Testis (tissue), 3 donors: ENCODE results near the gene NOC2L. TPM values are rescaled to one million over a fixed set of nuclear protein-coding genes. Genes with fewer than 3 reads are reported as not detected.
"Not testable (repeated sequence)": the region's sequence is repeated elsewhere in the genome, so short reads cannot be mapped to it uniquely, and the experiment has no call there.

Source experiments
- DNase-seq: peaks from one replicate; pipeline ENCODE4 v3.0.0-alpha.2; 2019
- H3K27ac ChIP-seq, 2 donors: fragments of 200-600 bp; sonication (generic); one replicate each; pipeline ENCODE4 v1.5.1; 2019
- H3K27me3 ChIP-seq: fragments of 200-600 bp; sonication (generic); one replicate; pipeline ENCODE4 v1.5.1; 2019
- H3K36me3 ChIP-seq: fragments of 200-600 bp; sonication (generic); one replicate; pipeline ENCODE4 v1.5.1; 2017; ENCODE audit warnings: low read depth; ENCODE audit errors: missing control alignments
- H3K4me1 ChIP-seq: fragments of 200-600 bp; sonication (generic); one replicate; pipeline ENCODE4 v1.5.1; 2019
- H3K4me3 ChIP-seq, 2 donors: fragments of 200-600 bp; sonication (generic); one replicate each; pipeline ENCODE4 v1.5.1; 2017 to 2019
- H3K9me3 ChIP-seq: fragments of 200-600 bp; sonication (generic); one replicate; pipeline ENCODE4 v1.5.1; 2017
- CTCF ChIP-seq, 3 experiments: fragments of 450-650 bp in 2 of 3; fragments of 200-600 bp in 1 of 3; sonication (generic) in 1 of 3; IDR thresholded peaks; one replicate each; pipeline ENCODE4 v1.5.1; 2016 to 2019; ENCODE audit warnings: antibody characterized with exemption in 3 of 3, mild to moderate bottlenecking in 2 of 3, moderate library complexity in 1 of 3
- POLR2A ChIP-seq: fragments of 450-650 bp; IDR thresholded peaks from one replicate; pipeline ENCODE4 v1.6.1; 2017; ENCODE audit warnings: antibody characterized with exemption, mild to moderate bottlenecking, moderate library complexity
- WGBS, 2 donors: methylation state at CpG; one replicate each; pipeline ENCODE4 v1.1.5; 2018; 5-methylcytosine and 5-hydroxymethylcytosine counted together
- intact Hi-C: fragments of 100-400 bp; cut with DNase I; formaldehyde crosslinking; loops from one replicate; pipeline ENCODE4 v1.15.1; 2023; ENCODE audit warnings: low total_unique reads
- polyA plus RNA-seq: library from polyadenylated mRNA; stranded (reverse); fragments of 350-450 nt; fragmentation: Illumina TruSeq; extraction: RNeasy Lipid Tissue Mini Kit (QIAGEN cat#74804); gene quantifications from one replicate; pipeline ENCODE4 v1.2.3, GENCODE V29; 2014; ENCODE audit warnings: low read depth, low replicate concordance; ENCODE audit not compliant: insufficient read depth
- total RNA-seq, 2 donors: library from RNA; depleted of rRNA; stranded (reverse); fragments of >200 nt; gene quantifications; one replicate each; pipeline ENCODE4 v1.2.3, GENCODE V29; 2016

The NOC2L gene
- total and polyA plus RNA-seq, 3 donors from 2014 or later, result 78.3 to 94.0 (median 82.5) TPM

- intact Hi-C loops, result loop anchor here (10.0 kb wide), 1 partner anchor 74 kb away; no protein-coding TSS in a partner anchor
- Histone ChIP-seq H3K4me3 (no peak overlapping the region), H3K36me3 (no peaks in the 10 kb centered on the region), H3K27ac (no peak overlapping the region), H3K9me3 (no peaks in the 10 kb centered on the region), H3K4me1 (peaks cover 5% of the 10 kb centered on the region), H3K27me3 (no peaks in the 10 kb centered on the region)
- WGBS, 2 donors, result 88 to 91% methylated on average over 21 to 53 of the region's 60 CpGs
- no peak for DNase-seq
- TF ChIP-seq CTCF (IDR thresholded peaks at IDR 0.05) (no peak), POLR2A (no peak)
Measured at GRCh38 chr1:978835-979743, 20.0 kb upstream of the NOC2L start.

GRCh38 chr1:978069-978834, 19.2 kb upstream of the NOC2L start:
- 70 to 74% methylated on average over 31 to 35 of the region's 44 CpGs for WGBS, 2 donors
- Histone ChIP-seq H3K27me3 (no peaks in the 10 kb centered on the region), H3K36me3 (no peaks in the 10 kb centered on the region), H3K9me3 (no peaks in the 10 kb centered on the region), H3K4me3 (no peak overlapping the region), H3K4me1 (peaks cover 5% of the 10 kb centered on the region), H3K27ac (no peak overlapping the region)
- intact Hi-C loops, result loop anchor here (10.0 kb wide), 1 partner anchor 73 kb away; no protein-coding TSS in a partner anchor
- TF ChIP-seq CTCF (IDR thresholded peaks at IDR 0.05), result no peak
- TF ChIP-seq POLR2A, result no peak
- no peak for DNase-seq

DNA sequence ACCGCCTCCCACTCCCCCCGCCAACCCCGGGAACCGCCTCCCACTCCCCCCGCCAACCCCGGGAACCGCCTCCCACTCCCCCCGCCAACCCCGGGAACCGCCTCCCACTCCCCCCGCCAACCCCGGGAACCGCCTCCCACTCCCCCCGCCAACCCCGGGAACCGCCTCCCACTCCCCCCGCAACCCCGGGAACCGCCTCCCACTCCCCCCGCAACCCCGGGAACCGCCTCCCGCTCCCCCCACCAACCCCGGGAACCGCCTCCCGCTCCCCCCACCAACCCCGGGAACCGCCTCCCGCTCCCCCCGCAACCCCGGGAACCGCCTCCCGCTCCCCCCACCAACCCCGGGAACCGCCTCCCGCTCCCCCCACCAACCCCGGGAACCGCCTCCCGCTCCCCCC, 17.7 kb upstream of the NOC2L start:
- not testable (repeated sequence) for H3K36me3 ChIP-seq, H3K4me1 ChIP-seq, H3K9me3 ChIP-seq, H3K27ac ChIP-seq, H3K4me3 ChIP-seq, DNase-seq, H3K27me3 ChIP-seq
- intact Hi-C loops, result loop anchor here (10.0 kb wide), 1 partner anchor 72 kb away; no protein-coding TSS in a partner anchor
- no CpG with 5 or more reads among the region's 39 CpGs for WGBS, 2 donors

DNA sequence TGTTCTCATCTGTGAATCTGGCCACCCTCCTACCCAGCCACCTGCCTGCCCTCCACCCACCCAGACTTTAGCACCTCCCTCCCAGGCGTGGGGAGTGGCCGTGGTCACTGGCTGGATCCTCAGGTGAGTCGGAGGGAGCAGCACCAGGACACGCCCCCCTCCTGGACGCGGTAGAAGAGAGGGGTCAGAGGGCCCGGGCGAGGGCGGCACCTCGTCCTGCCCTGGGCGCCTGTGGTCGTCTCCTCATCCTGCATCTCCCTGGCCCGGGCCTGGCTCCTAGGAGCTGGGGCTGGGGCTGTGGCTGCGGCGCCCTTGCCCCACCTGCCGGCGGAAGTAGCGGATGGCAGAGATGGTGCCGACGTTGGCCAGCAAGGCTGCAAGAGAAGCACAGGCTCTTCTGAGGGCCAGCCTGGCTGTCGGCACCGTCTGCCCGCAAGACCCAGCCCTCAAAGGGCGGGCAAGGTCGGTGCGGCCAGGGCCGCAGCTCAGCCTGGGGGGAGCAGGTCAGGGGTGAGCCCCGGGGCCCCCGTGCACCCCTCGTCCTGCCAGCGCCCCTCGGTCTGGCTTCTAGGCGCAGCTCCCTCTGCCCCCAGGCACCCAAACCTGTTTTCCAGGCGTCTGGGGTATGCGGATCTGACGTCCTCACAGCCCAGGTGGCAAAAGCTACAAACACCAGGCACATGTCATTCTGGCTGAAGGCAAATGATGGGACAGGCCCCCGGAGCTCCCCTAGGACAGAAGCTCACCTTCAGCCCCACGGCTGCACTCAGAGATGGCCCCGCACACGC, 17.0 kb upstream of the NOC2L start:
- WGBS, 2 donors, result 5% methylated on average over 15 to 40 of the region's 40 CpGs
- Histone ChIP-seq H3K4me3 (no peak overlapping the region), H3K9me3 (no peaks in the 10 kb centered on the region), H3K36me3 (no peaks in the 10 kb centered on the region), H3K4me1 (peaks cover 5% of the 10 kb centered on the region), H3K27ac (no peak overlapping the region), H3K27me3 (no peaks in the 10 kb centered on the region)
- DNase-seq, result peak; percentile 77
- TF ChIP-seq CTCF (IDR thresholded peaks at IDR 0.05) (peak; percentile 53 to 68 (median 62)), POLR2A (no peak)
- intact Hi-C loops, result loop anchor here (10.0 kb wide), 1 partner anchor 71 kb away; no protein-coding TSS in a partner anchor
